Measurements from ENCODE around the gene PSME2.
"Not testable (repeated sequence)": the region's sequence is repeated elsewhere in the genome, so short reads cannot be mapped to it uniquely, and the experiment has no call there.

Gene PSME2

DNA sequence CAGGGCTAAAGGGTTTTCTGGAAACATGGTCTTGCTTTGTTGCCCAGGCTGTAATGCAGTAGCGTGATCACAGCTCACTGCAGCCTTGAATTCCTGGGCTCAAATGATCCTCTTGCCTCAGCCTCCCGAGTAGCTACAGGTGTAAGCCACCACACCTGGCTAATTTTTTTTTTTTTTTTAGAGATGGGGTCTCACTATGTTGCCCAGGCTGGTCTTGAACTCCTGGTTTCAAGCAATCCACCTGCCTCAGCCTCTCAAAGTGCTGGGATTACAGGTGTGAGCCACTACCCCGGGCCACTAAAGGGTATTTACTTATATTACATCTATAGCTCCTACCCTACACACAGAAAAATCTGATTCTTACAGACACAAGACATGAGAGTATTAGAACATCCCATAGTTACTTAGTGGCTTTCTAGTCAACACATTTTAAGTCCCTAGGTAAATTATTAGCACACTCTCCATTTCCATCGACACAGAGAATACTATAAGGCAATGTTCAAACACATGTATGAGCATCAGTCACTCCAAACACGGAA lies 38.0 kb downstream of the PSME2 start:
- Histone ChIP-seq H3K9ac (ENCODE audit: low read length) (no peak overlapping the region), H3K4me3 (ENCODE audit: low read length) (no peak overlapping the region), H3K36me3 (ENCODE audit: control insufficient read depth, insufficient read depth, low read length) (no peaks in the 10 kb centered on the region), H3K27ac (ENCODE audit: low read depth, low read length) (no peak overlapping the region), H3K27me3 (ENCODE audit: control insufficient read depth, insufficient read depth, low read length) (no peaks in the 10 kb centered on the region), H3K4me1 (ENCODE audit: control insufficient read depth, insufficient read depth, low read length) (peaks cover 2% of the 10 kb centered on the region)

DNA sequence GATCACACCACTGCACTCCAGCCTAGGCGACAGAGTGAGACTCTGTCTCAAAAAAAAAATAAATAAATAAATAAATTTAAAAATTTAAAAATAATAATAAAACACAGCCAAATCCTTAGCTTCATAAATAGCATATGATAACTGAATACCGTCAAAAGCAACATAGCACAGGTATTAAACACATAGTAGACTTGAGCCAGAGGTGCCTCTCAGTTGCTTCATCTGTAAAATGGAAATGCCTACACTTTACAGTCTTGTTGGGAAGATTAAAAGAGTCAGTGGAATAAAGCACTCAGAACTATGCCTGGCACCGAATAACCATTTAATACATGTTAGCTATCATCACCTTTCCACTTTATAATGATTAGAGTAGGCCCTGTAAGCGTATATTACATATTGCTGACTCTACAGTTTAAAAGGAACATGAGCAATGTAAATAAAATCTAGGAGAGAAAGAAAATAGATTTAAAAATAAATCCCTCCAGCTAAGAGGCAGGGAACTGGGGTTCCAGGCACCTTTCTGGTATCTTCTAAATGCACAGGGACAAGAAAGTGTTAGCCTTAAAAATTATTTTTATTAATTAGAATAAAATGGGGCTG lies 39.6 kb downstream of the PSME2 start:
- no peak overlapping the region for H3K27ac ChIP-seq (ENCODE audit: low read depth, low read length)
- no peak overlapping the region for H3K9ac ChIP-seq (ENCODE audit: low read length)
- H3K27me3 ChIP-seq (ENCODE audit: control insufficient read depth, insufficient read depth, low read length), result no peaks in the 10 kb centered on the region
- no peaks in the 10 kb centered on the region for H3K4me1 ChIP-seq (ENCODE audit: control insufficient read depth, insufficient read depth, low read length)
- no peaks in the 10 kb centered on the region for H3K36me3 ChIP-seq (ENCODE audit: control insufficient read depth, insufficient read depth, low read length)
- no peak overlapping the region for H3K4me3 ChIP-seq (ENCODE audit: low read length)

DNA sequence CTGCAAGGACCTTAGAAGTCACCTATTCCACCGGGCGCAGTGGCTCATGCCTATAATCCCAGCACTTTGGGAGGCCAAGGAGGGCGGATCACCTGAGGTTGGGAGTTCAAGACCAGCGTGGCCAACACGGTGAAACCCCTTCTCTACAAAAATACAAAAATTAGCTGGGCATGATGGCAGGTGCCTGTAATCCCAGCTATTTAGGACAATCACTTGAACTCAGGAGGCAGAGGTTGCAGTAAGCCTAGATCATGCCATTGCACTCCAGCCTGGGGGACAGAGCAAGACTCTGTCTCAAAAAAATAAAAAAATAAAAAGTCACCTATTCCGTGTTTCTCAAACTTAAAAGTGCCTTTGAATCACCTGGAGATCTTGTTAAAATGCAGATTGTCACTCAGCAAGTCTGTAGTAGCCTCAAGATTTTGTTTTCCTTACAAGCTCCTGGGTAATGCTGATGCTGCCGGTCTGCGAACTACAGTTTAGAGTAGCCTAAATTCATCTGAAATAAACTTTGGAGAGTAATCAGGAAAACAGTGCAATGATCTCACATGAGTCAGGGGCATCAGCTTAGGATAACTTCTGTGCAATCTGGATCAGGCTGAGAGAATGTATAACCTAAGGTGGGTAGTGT lies 40.7 kb downstream of the PSME2 start:
- H3K4me1 ChIP-seq (ENCODE audit: control insufficient read depth, insufficient read depth, low read length); H3K27me3 ChIP-seq (ENCODE audit: control insufficient read depth, insufficient read depth, low read length): not testable (repeated sequence)

DNA sequence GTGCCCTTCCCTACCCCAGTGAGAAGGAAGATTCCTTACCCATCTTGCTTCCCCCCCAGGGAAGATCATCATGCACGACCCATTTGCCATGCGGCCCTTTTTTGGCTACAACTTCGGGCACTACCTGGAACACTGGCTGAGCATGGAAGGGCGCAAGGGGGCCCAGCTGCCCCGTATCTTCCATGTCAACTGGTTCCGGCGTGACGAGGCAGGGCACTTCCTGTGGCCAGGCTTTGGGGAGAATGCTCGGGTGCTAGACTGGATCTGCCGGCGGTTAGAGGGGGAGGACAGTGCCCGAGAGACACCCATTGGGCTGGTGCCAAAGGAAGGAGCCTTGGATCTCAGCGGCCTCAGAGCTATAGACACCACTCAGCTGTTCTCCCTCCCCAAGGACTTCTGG lies 43.0 kb downstream of the PSME2 start:
- H3K36me3 ChIP-seq (ENCODE audit: control insufficient read depth, insufficient read depth, low read length), result peaks cover 13% of the 10 kb centered on the region
- no peaks in the 10 kb centered on the region for H3K27me3 ChIP-seq (ENCODE audit: control insufficient read depth, insufficient read depth, low read length)
- no peaks in the 10 kb centered on the region for H3K4me1 ChIP-seq (ENCODE audit: control insufficient read depth, insufficient read depth, low read length)
- no peak overlapping the region for H3K9ac ChIP-seq (ENCODE audit: low read length)
- no peak overlapping the region for H3K4me3 ChIP-seq (ENCODE audit: low read length)
- no peak overlapping the region for H3K27ac ChIP-seq (ENCODE audit: low read depth, low read length)

More for the DNA sequence above, 40.7 kb downstream of the PSME2 start:
- H3K4me3 ChIP-seq (ENCODE audit: low read length); H3K9ac ChIP-seq (ENCODE audit: low read length); H3K27ac ChIP-seq (ENCODE audit: low read depth, low read length); H3K36me3 ChIP-seq (ENCODE audit: control insufficient read depth, insufficient read depth, low read length): not testable (repeated sequence)

DNA sequence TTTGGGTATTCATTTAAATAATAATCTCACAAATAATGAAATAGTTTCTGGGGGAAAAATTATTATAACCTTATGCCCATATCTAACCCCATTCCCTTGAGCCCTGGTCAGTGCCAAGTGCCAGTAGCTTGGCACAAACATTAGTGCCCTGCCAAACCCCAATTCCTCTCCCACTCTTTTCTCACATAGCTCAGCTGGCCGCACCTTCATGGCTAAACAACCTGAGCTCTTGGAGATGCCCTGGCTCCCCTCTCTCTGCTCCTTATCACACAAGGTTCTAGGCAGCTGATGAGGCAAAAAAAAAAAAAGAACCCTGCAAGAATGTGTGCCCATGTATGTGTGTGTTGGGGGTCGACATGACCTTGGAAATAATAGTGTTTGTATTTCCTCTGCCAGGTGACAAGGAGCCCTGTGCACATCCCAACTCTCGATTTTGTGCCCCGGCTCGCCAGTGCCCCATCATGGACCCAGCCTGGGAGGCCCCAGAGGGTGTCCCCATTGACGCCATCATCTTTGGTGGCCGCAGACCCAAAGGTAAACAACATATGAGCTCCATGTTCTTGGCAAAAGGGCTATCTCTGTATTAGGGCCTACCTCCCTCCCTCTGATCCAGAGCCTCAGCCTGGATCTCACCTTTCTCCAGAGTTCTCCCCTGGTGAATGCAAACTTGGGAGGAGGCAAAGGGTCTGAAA lies 43.9 kb downstream of the PSME2 start:
- no peaks in the 10 kb centered on the region for H3K27me3 ChIP-seq (ENCODE audit: control insufficient read depth, insufficient read depth, low read length)
- no peak overlapping the region for H3K9ac ChIP-seq (ENCODE audit: low read length)
- no peak overlapping the region for H3K27ac ChIP-seq (ENCODE audit: low read depth, low read length)
- no peaks in the 10 kb centered on the region for H3K4me1 ChIP-seq (ENCODE audit: control insufficient read depth, insufficient read depth, low read length)
- H3K4me3 ChIP-seq (ENCODE audit: low read length), result no peak overlapping the region
- peaks cover 13% of the 10 kb centered on the region for H3K36me3 ChIP-seq (ENCODE audit: control insufficient read depth, insufficient read depth, low read length)

DNA sequence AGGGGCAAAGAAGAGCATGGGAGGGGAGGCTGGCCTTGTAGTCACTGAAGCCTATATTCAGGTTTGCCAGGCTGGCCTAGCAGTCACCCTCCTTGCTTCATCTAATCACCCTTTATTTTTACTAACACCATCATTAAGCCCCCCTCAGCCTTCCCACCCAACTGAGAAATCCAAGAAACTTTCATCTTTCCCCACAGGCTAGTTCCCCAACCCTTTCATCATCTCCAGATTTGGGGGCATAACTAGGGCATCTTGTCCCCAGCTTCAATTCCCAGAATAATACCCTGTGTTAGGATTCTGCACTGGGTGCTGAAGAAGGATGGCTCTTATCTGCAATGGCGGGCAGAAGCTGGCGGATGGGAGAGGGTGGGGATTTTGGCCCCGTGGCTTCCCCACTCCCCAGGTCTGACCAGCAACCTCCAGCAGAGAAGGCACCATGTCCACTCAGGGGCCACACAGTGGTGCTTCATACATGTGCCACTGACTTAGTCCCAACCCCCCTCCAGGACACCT lies 45.4 kb downstream of the PSME2 start:
- H3K4me3 ChIP-seq (ENCODE audit: low read length), result no peak overlapping the region
- H3K27me3 ChIP-seq (ENCODE audit: control insufficient read depth, insufficient read depth, low read length), result no peaks in the 10 kb centered on the region
- H3K27ac ChIP-seq (ENCODE audit: low read depth, low read length), result no peak overlapping the region
- no peak overlapping the region for H3K9ac ChIP-seq (ENCODE audit: low read length)
- H3K4me1 ChIP-seq (ENCODE audit: control insufficient read depth, insufficient read depth, low read length), result no peaks in the 10 kb centered on the region
- H3K36me3 ChIP-seq (ENCODE audit: control insufficient read depth, insufficient read depth, low read length), result peaks cover 13% of the 10 kb centered on the region

DNA sequence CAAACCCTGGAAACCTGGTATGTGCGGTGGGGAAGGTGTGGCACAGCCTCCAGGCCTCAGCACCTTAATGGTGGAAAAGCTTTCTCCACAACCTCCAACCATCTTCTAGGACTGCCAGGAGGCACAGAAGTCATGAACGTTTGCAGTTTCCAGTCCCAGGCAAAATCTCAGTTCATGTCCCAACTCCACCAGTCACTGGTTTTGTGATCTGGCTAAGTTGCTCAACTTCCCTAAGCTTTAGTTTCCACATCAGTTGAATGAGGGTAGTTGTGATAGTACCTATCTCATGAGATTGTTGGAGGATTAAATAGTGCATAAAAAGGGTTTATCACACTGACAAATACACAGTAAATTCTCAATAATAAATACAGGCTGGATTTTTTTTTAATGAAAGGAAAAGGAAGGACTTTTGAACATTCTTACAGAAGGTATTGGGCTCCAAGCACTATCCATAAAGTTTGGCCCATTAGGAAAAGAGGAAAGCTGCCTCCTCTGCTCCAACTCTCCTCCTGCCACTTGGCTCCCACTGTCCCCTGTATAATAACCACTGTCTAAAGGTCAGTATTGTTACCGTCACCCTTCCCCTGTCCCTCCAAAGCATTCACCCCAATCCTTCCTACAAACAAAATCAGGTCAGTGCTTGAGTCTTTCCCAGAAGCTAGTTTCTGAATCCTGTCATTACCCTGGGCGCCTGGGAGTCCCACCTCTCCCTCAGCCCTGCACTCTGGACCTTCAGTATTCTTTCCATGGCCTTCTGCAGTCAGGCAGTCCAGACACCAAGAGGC lies 46.0 kb downstream of the PSME2 start:
- Histone ChIP-seq H3K27ac (ENCODE audit: low read depth, low read length) (no peak overlapping the region), H3K9ac (ENCODE audit: low read length) (no peak overlapping the region), H3K36me3 (ENCODE audit: control insufficient read depth, insufficient read depth, low read length) (peaks cover 13% of the 10 kb centered on the region), H3K27me3 (ENCODE audit: control insufficient read depth, insufficient read depth, low read length) (no peaks in the 10 kb centered on the region), H3K4me3 (ENCODE audit: low read length) (no peak overlapping the region), H3K4me1 (ENCODE audit: control insufficient read depth, insufficient read depth, low read length) (no peaks in the 10 kb centered on the region)

DNA sequence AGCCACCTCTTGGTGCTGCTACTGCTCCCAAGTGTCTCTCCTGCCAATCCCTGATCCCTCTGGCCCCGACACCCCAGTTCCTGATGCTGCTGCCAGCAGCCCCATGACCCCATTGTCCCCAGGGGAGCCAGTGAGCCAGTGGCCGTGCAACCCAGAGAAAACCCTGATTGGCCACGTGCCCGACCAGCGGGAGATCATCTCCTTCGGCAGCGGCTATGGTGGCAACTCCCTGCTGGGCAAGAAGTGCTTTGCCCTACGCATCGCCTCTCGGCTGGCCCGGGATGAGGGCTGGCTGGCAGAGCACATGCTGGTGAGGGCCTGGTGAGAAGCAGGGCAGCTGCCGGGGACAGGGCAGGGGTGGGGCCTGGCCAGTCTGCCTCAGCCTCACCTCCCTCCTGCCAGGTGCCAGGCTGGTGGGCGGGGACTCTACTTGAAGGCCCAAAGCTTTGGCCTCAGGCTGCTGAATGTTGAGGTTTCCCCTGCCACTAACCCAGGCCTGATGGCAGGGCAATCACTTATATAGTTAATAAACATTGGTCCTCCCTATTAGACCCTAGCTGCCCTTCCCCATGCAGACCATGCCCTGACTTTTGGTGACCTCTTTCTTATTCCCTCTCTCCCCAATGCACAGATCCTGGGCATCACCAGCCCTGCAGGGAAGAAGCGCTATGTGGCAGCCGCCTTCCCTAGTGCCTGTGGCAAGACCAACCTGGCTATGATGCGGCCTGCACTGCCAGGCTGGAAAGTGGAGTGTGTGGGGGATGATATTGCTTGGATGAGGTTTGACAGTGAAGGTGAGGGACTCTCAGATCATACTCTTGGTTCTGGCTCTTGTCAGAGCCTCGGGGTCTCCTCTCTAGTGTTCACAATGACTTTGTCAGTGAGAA lies 47.2 kb downstream of the PSME2 start:
- Histone ChIP-seq H3K4me3 (ENCODE audit: low read length) (no peak overlapping the region), H3K9ac (ENCODE audit: low read length) (no peak overlapping the region), H3K27ac (ENCODE audit: low read depth, low read length) (no peak overlapping the region), H3K27me3 (ENCODE audit: control insufficient read depth, insufficient read depth, low read length) (no peaks in the 10 kb centered on the region), H3K36me3 (ENCODE audit: control insufficient read depth, insufficient read depth, low read length) (peaks cover 13% of the 10 kb centered on the region), H3K4me1 (ENCODE audit: control insufficient read depth, insufficient read depth, low read length) (no peaks in the 10 kb centered on the region)

DNA sequence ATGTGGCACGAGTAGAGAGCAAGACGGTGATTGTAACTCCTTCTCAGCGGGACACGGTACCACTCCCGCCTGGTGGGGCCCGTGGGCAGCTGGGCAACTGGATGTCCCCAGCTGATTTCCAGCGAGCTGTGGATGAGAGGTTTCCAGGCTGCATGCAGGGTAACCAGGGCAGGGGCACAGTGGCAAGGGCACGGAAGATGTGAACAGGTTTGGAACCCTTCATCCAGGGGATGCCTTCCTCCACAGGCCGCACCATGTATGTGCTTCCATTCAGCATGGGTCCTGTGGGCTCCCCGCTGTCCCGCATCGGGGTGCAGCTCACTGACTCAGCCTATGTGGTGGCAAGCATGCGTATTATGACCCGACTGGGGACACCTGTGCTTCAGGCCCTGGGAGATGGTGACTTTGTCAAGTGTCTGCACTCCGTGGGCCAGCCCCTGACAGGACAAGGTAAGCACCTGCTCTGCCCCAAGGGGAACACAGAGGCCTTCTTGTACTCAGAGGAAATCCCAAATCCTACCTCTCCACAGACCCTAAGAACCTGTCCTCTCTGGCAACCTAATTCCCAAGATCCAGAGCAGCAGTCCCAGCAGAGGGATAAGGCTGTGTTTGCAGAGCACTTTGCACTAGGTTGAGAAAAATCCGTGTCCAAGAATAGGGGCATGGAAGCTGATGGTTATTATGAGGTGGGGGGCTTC lies 48.0 kb downstream of the PSME2 start:
- Histone ChIP-seq H3K4me1 (ENCODE audit: control insufficient read depth, insufficient read depth, low read length) (peaks cover 3% of the 10 kb centered on the region), H3K27ac (ENCODE audit: low read depth, low read length) (no peak overlapping the region), H3K36me3 (ENCODE audit: control insufficient read depth, insufficient read depth, low read length) (peaks cover 13% of the 10 kb centered on the region), H3K27me3 (ENCODE audit: control insufficient read depth, insufficient read depth, low read length) (no peaks in the 10 kb centered on the region), H3K4me3 (ENCODE audit: low read length) (no peak overlapping the region), H3K9ac (ENCODE audit: low read length) (no peak overlapping the region)

DNA sequence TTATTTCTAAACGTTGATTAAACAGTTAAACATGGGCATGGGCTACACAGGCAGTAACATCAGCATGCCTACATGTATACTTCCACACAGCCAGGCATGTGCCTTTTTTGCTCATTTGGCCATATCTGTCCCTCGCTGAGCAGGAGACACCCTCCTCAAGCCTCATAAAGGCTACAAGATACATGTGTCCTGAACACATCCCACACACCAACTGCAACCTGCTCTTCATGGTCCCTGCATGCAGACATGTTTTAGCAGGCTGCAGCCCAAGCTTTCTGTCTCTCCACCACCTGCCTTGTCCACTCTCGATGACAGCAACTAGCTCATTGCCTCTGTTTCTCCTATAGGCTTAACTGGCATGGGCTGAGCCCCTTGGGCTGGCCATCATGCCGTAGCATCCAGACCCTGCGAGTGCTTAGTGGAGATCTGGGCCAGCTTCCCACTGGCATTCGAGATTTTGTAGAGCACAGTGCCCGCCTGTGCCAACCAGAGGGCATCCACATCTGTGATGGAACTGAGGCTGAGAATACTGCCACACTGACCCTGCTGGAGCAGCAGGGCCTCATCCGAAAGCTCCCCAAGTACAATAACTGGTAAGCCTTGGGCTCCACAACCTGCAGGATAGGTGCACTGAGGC lies 49.7 kb downstream of the PSME2 start:
- Histone ChIP-seq H3K27ac (ENCODE audit: low read depth, low read length) (no peak overlapping the region), H3K4me3 (ENCODE audit: low read length) (no peak overlapping the region), H3K27me3 (ENCODE audit: control insufficient read depth, insufficient read depth, low read length) (no peaks in the 10 kb centered on the region), H3K9ac (ENCODE audit: low read length) (no peak overlapping the region), H3K4me1 (ENCODE audit: control insufficient read depth, insufficient read depth, low read length) (peaks cover 3% of the 10 kb centered on the region), H3K36me3 (ENCODE audit: control insufficient read depth, insufficient read depth, low read length) (peaks cover 13% of the 10 kb centered on the region)
